Endometrial microvascular endothelial cells (primary cell): ENCODE data around the gene CHN2. TPM values are rescaled to one million over a fixed set of nuclear protein-coding genes. Genes with fewer than 3 reads are reported as not detected.

Experiments used
- in situ Hi-C: cut with HindIII; loops from 2 replicates; pipeline ENCODE4 v1.10.0; 2017; ENCODE audit warnings: low sequenced_read_pairs, low pct_unique_long_range_greater_than_20kb; ENCODE audit errors: inconsistent ontology term
- total RNA-seq: library from RNA; depleted of rRNA; stranded (reverse); fragments of >200 nt; gene quantifications from one replicate; pipeline ENCODE4 v1.2.3, GENCODE V29; 2015; ENCODE audit errors: inconsistent ontology term

The CHN2 gene
- total RNA-seq: 0.28 TPM

- in situ Hi-C loops: no loop called here
These were observed at the start of gene CHN2 for GRCh38 chr7:29194594-29195427. CHN2 (plus strand) TSS chr7:29194775.

DNA sequence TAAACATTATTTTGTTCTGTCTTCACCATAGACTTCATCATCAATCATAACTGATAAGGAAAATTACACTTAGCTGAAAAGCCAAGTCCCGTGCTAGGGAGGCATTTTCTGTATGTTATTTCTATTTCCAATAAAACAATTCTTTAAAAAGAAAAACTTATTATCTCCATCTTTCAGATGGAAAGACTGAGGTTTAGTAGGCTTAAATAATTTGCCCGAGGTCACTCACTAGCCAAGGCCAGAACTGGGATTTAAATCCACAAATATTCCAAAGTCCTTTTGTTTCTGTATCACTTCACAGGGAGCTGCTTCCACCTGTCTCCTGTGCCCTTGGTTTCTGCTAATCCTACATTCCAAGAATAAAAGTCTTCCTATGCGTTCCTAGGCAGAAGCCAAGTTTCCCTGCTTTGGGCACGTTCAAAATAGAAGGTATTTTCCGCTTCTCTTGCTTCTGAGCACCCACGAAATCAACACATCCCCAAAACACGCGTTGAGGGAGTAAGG lies 49.0 kb upstream of the CHN2 start:
- in situ Hi-C loops: no loop called here

- in situ Hi-C loops: no loop called here
These were observed 48.4 kb upstream of the CHN2 start, which contains the start of gene CPVL for GRCh38 chr7:29146057-29146706. CPVL (minus strand) TSS chr7:29146537; CDS start chr7:29121061, 25,476 bp downstream.

GRCh38 chr7:29146888-29147609 lies 47.5 kb upstream of the CHN2 start:
- in situ Hi-C loops: no loop called here

GRCh38 chr7:29147821-29148220 lies 46.8 kb upstream of the CHN2 start:
- in situ Hi-C loops: no loop called here

DNA sequence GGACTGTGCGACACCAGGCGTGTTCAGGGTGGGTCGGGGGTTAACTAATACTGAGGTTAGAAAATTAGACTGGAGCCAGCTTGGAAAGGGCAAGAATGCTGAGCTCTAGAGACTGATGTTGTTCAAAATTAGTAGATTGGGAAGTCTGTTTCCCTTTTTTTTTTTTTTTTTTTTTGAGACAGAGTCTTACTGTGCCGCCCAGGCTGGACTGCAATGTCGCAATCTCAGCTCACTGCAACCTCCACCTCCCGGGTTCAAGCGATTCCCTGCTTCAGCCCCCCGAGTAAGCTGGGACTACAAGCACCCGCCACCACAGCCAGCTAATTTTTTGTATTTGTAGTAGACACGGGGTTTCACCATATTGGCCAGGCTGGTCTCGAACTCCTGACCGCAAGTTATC lies 45.5 kb upstream of the CHN2 start:
- in situ Hi-C loops: no loop called here

GRCh38 chr7:29150856-29151255 lies 43.7 kb upstream of the CHN2 start:
- in situ Hi-C loops: no loop called here

GRCh38 chr7:29154076-29154475 lies 40.5 kb upstream of the CHN2 start:
- in situ Hi-C loops: no loop called here

DNA sequence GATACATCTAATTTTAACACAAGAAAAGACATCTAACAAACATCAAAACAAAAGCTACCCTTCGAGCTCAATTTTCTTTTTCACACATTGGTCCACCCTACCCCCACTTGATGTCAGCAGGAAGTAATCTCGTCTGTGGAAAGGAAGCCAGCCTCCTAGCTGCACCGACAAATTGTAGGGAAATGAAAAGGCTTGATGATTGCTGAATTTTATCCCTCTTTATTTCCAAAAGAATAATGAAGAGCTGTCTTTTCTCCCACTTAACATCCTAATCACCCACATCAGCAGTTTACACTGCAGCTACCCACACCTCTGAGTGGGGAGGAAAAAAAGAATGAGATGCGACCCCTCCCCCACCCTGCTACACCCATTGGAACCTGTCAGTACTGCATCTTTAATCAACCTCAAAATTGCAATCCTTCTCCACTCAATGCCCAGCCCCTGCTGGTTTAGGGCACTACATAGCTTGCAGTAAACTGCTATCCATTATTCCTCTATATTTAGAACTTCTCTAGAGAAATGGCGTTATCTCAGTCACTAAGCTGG lies 37.6 kb upstream of the CHN2 start:
- in situ Hi-C loops: no loop called here

DNA sequence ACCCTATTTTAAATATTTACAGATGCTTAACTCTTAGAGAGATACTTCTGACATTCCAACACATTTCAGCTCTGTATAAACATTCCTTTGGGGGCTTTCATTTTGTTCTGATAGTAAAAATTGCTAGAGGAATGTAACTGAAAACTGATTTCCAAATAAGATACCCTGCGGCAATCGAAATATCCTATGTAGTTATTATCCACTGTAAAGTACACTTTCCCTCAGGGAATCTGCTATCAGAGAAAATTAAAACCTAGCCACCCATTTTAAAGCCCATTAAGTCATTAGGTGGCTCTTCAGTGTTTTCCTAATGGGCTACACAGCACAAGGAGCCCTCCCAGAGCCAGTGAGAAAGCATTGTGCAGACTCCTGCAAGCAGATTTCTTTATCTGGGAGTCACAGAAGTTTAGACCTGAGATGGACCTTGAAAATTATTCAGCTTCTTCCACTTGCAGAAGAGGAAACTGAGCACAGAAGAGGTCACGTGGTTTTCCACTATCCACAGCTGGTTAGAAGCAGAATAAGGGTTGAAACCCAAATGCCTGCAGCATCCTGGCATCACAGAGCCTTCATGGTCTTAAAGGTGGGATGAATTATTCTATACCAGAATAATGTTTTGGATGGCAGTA lies 35.7 kb upstream of the CHN2 start:
- in situ Hi-C loops: no loop called here

- in situ Hi-C loops: no loop called here
These were observed 34.5 kb upstream of the CHN2 start for GRCh38 chr7:29160080-29160479.

DNA sequence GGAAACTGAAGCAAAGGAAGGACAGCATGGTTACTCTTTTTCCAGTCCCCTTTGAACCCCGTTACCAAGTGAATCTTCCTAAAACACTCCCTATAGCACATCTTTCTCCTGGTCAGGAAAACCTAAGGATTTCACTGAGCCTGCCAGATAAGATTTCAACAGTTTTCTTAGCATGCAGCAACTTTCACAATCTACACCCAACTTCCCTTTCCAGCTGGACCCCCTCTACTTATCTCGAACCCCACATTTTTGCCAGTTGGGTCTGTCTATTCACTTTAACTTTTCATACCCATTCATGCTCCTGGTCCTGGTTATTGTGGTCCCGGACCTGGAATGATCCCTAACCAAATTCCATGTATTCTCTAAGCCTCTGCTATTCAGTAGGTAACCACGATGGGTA lies 33.3 kb upstream of the CHN2 start:
- in situ Hi-C loops: no loop called here

GRCh38 chr7:29162577-29162976 lies 32.0 kb upstream of the CHN2 start:
- in situ Hi-C loops: no loop called here

- in situ Hi-C loops: no loop called here
These were observed 30.7 kb upstream of the CHN2 start for GRCh38 chr7:29163854-29164253.

- in situ Hi-C loops: no loop called here
These were observed 26.9 kb upstream of the CHN2 start for GRCh38 chr7:29167721-29168120.

DNA sequence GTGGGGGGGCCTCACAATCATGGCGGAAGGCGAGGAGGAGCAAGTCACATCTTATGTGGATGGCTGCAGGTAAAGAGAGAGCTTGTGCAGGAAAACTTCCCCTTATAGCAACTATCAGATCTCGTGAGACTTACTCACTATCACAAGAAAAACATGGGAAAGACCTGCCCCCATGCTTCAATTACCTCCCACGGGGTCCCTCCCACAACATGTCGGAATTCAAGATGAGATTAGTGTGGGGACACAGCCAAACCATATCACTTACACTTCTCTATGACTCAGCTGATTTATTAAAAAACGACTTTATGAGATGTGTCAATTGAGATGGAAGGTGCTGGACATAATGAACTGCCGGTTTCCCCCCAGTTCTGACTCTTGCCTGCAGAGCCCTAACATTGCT lies 23.8 kb upstream of the CHN2 start:
- in situ Hi-C loops: no loop called here

DNA sequence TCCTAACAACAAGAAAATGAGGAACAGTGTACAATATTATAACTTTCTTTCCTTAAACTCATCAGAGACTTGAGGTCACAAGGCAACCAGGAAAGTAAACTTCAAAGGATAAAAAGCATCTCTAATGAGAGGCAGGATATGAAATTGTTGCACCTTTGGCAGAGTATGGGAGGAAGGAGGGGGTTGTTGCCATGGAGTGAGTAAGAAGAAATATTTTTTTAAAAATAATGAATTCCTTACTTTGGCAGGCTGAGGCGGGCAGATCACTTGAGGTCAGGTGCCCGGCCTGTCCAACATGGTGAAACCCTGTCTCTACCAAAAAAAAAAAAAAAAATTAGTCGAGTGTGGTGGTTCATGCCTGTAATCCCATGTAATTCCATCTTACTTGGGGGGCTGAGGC lies 21.1 kb upstream of the CHN2 start:
- in situ Hi-C loops: no loop called here

- in situ Hi-C loops: no loop called here
These were observed 16.5 kb upstream of the CHN2 start for GRCh38 chr7:29177963-29178600.
